ENCODE results near the gene RAB5IF.

RAB5IF gene

DNA sequence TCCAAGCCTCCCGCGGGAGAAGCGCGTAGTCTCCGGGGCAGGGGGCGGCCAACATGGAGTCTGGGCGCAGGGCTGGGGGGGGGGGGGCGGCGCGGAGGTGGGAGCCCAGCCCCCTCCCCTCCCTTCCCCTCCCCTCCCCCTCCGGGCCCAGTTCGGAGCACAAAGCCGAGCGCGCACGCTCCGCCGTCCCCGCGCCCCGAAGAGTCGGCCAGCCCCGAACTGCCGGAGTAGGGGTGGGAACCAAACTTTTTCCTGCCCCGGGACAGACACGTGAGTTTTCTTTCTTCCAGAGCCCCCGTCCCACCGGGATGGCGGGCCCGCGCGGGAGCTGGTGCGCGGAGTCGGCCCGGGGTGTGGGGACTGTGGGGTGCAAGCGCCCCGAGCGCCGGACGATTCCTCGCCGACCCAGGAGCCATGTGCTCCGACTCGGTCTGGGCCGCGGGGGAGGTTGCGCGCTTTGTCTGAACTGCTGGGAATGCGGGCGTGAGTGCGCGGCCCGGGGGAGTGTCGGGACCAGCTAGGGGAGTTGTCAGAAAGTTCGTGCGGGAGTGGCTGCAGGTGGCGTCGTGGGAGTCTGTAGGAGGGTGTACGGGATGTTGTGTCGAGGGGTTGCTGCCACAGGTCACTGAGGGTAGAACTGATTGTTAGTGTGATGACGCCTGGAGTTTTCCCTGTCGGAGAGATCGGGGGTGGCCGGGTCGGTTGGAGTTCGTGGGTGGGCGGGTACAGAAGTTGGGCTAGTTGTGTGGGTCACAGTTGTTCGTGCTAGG, 31.0 kb upstream of the RAB5IF start:
- H3K27me3 ChIP-seq (ENCODE audit: control insufficient read depth in 1 of 2, insufficient read depth in 1 of 2, low read length in 2 of 2): no peaks in the 10 kb centered on the region
- H3K4me3 ChIP-seq (ENCODE audit: insufficient read depth in 1 of 2, low read depth in 1 of 2, low read length in 2 of 2): peak overlapping the region; percentile 71 to 76
- peaks cover 26% of the 10 kb centered on the region for H3K4me1 ChIP-seq (ENCODE audit: control insufficient read depth, insufficient read depth, low read depth, low read length)
- peak overlapping the region; percentile 20 for H2AFZ ChIP-seq (ENCODE audit: low read depth, low read length)
- H3K27ac ChIP-seq (ENCODE audit: low read length, poor library complexity, severe bottlenecking): peak overlapping the region; percentile 64
- no peak overlapping the region for H2AK5ac ChIP-seq (ENCODE audit: low read length, severe bottlenecking)
- H3K79me1 ChIP-seq (replicated peaks; ENCODE audit: low read length, poor library complexity, severe bottlenecking): peaks cover 6% of the 10 kb centered on the region
- H2BK120ac ChIP-seq (ENCODE audit: low read depth, low read length): peak overlapping the region; percentile 92
- under 1% methylated on average over 58 of the region's 69 CpGs for WGBS
- H3K18ac ChIP-seq (ENCODE audit: low read depth in 1 of 2, low read length in 2 of 2): peak overlapping the region; percentile 37 to 61
- peak overlapping the region; percentile 77 for H3K4me2 ChIP-seq (ENCODE audit: low read length, poor library complexity, severe bottlenecking)
- no peak overlapping the region for H4K91ac ChIP-seq (ENCODE audit: low read length)
- H3K9ac ChIP-seq (ENCODE audit: low read length): no peak overlapping the region
- H2BK12ac ChIP-seq (ENCODE audit: low read length in 2 of 2): peak overlapping the region; percentile 21 to 55
- H3K36me3 ChIP-seq (ENCODE audit: control insufficient read depth in 1 of 2, insufficient read depth in 2 of 2, low read depth in 1 of 2, low read length in 2 of 2): peaks cover 0 to 7% of the 10 kb centered on the region in 2 experiments
- H4K8ac ChIP-seq (ENCODE audit: low read length): peak overlapping the region; percentile 45
- peak overlapping the region in 1 of 2 experiments; percentile 97 for H3K23ac ChIP-seq (ENCODE audit: low read length in 2 of 2)
- peak overlapping the region; percentile 81 to 89 for H3K4ac ChIP-seq (ENCODE audit: low read depth in 1 of 2, low read length in 2 of 2)
- H2BK15ac ChIP-seq (ENCODE audit: low read depth, poor library complexity, severe bottlenecking): peak overlapping the region; percentile 88
- H3K9me3 ChIP-seq (ENCODE audit: control insufficient read depth, low read length): no peaks in the 10 kb centered on the region
- H2BK5ac ChIP-seq (ENCODE audit: low read depth, low read length, poor library complexity, severe bottlenecking): peak overlapping the region; percentile 67
- peak overlapping the region; percentile 70 to 78 for H3K14ac ChIP-seq (ENCODE audit: low read length in 2 of 2)
- DNase-seq: peak; percentile 72

DNA sequence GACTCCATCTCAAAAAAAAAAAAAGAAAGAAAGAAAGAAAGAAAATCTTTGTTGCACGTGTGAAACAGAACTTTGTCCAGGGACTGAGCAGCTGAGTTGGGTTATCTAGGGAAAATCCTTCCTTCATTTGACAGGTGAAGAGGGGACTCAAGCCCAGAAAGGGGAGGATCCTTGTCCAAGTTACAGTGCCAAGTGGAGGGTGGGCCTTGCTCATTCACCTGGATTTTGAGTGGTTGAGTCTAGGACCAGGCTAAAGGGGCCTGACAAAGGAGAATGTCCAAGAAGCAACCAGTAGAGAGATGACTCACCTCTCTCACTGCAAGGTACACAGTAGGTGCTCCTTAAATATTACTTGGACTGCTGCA, 29.5 kb upstream of the RAB5IF start:
- Histone ChIP-seq H3K4me3 (ENCODE audit: insufficient read depth in 1 of 2, low read depth in 1 of 2, low read length in 2 of 2) (no peak overlapping the region), H3K9me3 (ENCODE audit: control insufficient read depth, low read length) (no peaks in the 10 kb centered on the region), H2BK120ac (ENCODE audit: low read depth, low read length) (no peak overlapping the region), H3K79me1 (replicated peaks; ENCODE audit: low read length, poor library complexity, severe bottlenecking) (peaks cover 7% of the 10 kb centered on the region), H3K27ac (ENCODE audit: low read length, poor library complexity, severe bottlenecking) (peak overlapping the region; percentile 33), H3K18ac (ENCODE audit: low read depth in 1 of 2, low read length in 2 of 2) (no peak overlapping the region), H2BK12ac (ENCODE audit: low read length in 2 of 2) (no peak overlapping the region), H3K14ac (ENCODE audit: low read length in 2 of 2) (no peak overlapping the region), H2BK15ac (ENCODE audit: low read depth, poor library complexity, severe bottlenecking) (no peak overlapping the region), H3K9ac (ENCODE audit: low read length) (no peak overlapping the region), H3K36me3 (ENCODE audit: control insufficient read depth in 1 of 2, insufficient read depth in 2 of 2, low read depth in 1 of 2, low read length in 2 of 2) (peaks cover 0 to 14% of the 10 kb centered on the region in 2 experiments), H3K4ac (ENCODE audit: low read depth in 1 of 2, low read length in 2 of 2) (no peak overlapping the region), H2AK5ac (ENCODE audit: low read length, severe bottlenecking) (peak overlapping the region; percentile 12), H2BK5ac (ENCODE audit: low read depth, low read length, poor library complexity, severe bottlenecking) (no peak overlapping the region), H3K23ac (ENCODE audit: low read length in 2 of 2) (no peak overlapping the region), H3K4me2 (ENCODE audit: low read length, poor library complexity, severe bottlenecking) (no peak overlapping the region), H2AFZ (ENCODE audit: low read depth, low read length) (no peak overlapping the region), H4K91ac (ENCODE audit: low read length) (no peak overlapping the region), H3K27me3 (ENCODE audit: control insufficient read depth in 1 of 2, insufficient read depth in 1 of 2, low read length in 2 of 2) (no peaks in the 10 kb centered on the region), H3K4me1 (ENCODE audit: control insufficient read depth, insufficient read depth, low read depth, low read length) (peaks cover 29% of the 10 kb centered on the region), H4K8ac (ENCODE audit: low read length) (no peak overlapping the region)
- no peak for DNase-seq
- whole genome bisulfite sequencing: 93% methylated on average over 1 of the region's 1 CpG

DNA sequence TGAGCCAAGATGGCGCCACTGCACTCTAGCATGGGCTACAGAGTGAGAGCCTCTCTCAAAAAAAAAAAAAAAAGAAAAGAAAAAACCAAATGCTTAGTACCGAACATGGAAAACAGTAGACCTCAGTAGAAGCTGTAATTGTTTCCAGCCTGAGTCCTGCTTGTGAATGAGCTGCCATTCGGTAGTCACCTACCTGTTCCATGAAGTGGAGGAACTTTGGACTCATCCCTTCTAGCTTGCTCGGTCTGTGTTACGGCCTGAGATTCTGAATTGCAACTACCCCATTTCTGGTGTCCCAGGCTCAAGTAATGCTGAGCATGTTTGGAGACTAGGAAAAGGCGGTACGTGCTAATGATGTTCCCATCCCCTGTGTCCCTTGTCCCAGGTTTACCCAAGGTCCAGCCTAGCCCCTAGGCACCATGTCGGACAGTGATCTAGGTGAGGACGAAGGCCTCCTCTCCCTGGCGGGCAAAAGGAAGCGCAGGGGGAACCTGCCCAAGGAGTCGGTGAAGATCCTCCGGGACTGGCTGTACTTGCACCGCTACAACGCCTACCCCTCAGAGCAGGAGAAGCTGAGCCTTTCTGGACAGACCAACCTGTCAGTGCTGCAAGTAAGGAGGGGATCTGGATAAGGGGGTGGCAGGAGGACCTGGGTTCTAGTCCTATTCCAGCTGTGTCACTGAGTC, 27.1 kb upstream of the RAB5IF start:
- Histone ChIP-seq H2BK15ac (ENCODE audit: low read depth, poor library complexity, severe bottlenecking) (no peak overlapping the region), H2AK5ac (ENCODE audit: low read length, severe bottlenecking) (no peak overlapping the region), H4K8ac (ENCODE audit: low read length) (no peak overlapping the region), H2BK120ac (ENCODE audit: low read depth, low read length) (no peak overlapping the region), H3K27me3 (ENCODE audit: control insufficient read depth in 1 of 2, insufficient read depth in 1 of 2, low read length in 2 of 2) (peaks cover 0 to 3% of the 10 kb centered on the region in 2 experiments), H3K79me1 (replicated peaks; ENCODE audit: low read length, poor library complexity, severe bottlenecking) (peaks cover 21% of the 10 kb centered on the region), H3K14ac (ENCODE audit: low read length in 2 of 2) (no peak overlapping the region), H3K4me1 (ENCODE audit: control insufficient read depth, insufficient read depth, low read depth, low read length) (peaks cover 16% of the 10 kb centered on the region), H3K4ac (ENCODE audit: low read depth in 1 of 2, low read length in 2 of 2) (no peak overlapping the region), H3K18ac (ENCODE audit: low read depth in 1 of 2, low read length in 2 of 2) (no peak overlapping the region), H3K9me3 (ENCODE audit: control insufficient read depth, low read length) (no peaks in the 10 kb centered on the region), H3K4me3 (ENCODE audit: insufficient read depth in 1 of 2, low read depth in 1 of 2, low read length in 2 of 2) (no peak overlapping the region), H3K9ac (ENCODE audit: low read length) (no peak overlapping the region), H3K4me2 (ENCODE audit: low read length, poor library complexity, severe bottlenecking) (no peak overlapping the region), H3K36me3 (ENCODE audit: control insufficient read depth in 1 of 2, insufficient read depth in 2 of 2, low read depth in 1 of 2, low read length in 2 of 2) (peaks cover 0 to 34% of the 10 kb centered on the region in 2 experiments), H2AFZ (ENCODE audit: low read depth, low read length) (no peak overlapping the region), H4K91ac (ENCODE audit: low read length) (no peak overlapping the region), H3K23ac (ENCODE audit: low read length in 2 of 2) (no peak overlapping the region), H3K27ac (ENCODE audit: low read length, poor library complexity, severe bottlenecking) (no peak overlapping the region), H2BK5ac (ENCODE audit: low read depth, low read length, poor library complexity, severe bottlenecking) (no peak overlapping the region), H2BK12ac (ENCODE audit: low read length in 2 of 2) (no peak overlapping the region)
- WGBS: 92% methylated on average over 15 of the region's 15 CpGs
- DNase-seq: no peak

DNA sequence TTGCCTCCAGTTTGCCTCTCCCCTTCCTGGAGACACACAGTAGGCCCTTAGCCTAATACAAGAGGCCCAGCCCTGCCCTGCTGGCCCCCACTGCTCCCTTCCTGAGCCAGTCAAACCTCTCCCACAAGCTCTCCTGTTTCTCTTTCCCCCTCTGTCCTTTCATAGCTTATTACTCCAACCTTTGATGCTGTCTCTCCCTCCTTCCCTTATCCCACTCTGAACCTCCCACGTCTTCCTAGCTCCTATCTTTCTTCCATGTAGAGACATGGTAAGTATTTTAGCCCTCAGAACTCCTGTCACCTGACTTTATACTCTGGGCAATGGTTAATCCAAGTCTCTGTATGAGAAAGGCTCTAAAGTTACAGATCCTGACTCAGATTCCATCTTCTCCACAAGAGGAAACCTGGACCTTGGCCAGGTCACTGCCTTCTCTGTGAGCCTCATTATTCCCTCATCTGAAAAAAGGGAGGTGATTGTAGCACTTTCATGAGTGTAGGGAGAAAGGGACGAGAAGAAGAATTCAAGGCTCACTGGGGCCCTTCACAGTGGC, 25.5 kb upstream of the RAB5IF start:
- Histone ChIP-seq H2BK120ac (ENCODE audit: low read depth, low read length) (no peak overlapping the region), H3K27ac (ENCODE audit: low read length, poor library complexity, severe bottlenecking) (peak overlapping the region; percentile 69), H3K23ac (ENCODE audit: low read length in 2 of 2) (no peak overlapping the region), H3K79me1 (replicated peaks; ENCODE audit: low read length, poor library complexity, severe bottlenecking) (peaks cover 24% of the 10 kb centered on the region), H3K18ac (ENCODE audit: low read depth in 1 of 2, low read length in 2 of 2) (no peak overlapping the region), H2AK5ac (ENCODE audit: low read length, severe bottlenecking) (peak overlapping the region; percentile 83), H2AFZ (ENCODE audit: low read depth, low read length) (no peak overlapping the region), H3K36me3 (ENCODE audit: control insufficient read depth in 1 of 2, insufficient read depth in 2 of 2, low read depth in 1 of 2, low read length in 2 of 2) (peaks cover 0 to 37% of the 10 kb centered on the region in 2 experiments), H4K8ac (ENCODE audit: low read length) (no peak overlapping the region), H2BK5ac (ENCODE audit: low read depth, low read length, poor library complexity, severe bottlenecking) (no peak overlapping the region), H3K4ac (ENCODE audit: low read depth in 1 of 2, low read length in 2 of 2) (no peak overlapping the region), H3K4me3 (ENCODE audit: insufficient read depth in 1 of 2, low read depth in 1 of 2, low read length in 2 of 2) (no peak overlapping the region), H2BK15ac (ENCODE audit: low read depth, poor library complexity, severe bottlenecking) (no peak overlapping the region), H3K4me1 (ENCODE audit: control insufficient read depth, insufficient read depth, low read depth, low read length) (peaks cover 12% of the 10 kb centered on the region), H3K9me3 (ENCODE audit: control insufficient read depth, low read length) (no peaks in the 10 kb centered on the region), H3K27me3 (ENCODE audit: control insufficient read depth in 1 of 2, insufficient read depth in 1 of 2, low read length in 2 of 2) (peaks cover 0 to 3% of the 10 kb centered on the region in 2 experiments), H3K4me2 (ENCODE audit: low read length, poor library complexity, severe bottlenecking) (peak overlapping the region; percentile 30), H2BK12ac (ENCODE audit: low read length in 2 of 2) (no peak overlapping the region), H3K9ac (ENCODE audit: low read length) (no peak overlapping the region), H4K91ac (ENCODE audit: low read length) (no peak overlapping the region), H3K14ac (ENCODE audit: low read length in 2 of 2) (no peak overlapping the region)
- 100% methylated on average over 2 of the region's 2 CpGs for WGBS
- peak; percentile 13 for DNase-seq

All from mesenchymal stem cell (in vitro differentiated cells and primary cell).